SU-DHL-6 (cell line): ENCODE data around the gene TRIM3.

Experiments used
- H2AFZ ChIP-seq: fragments of 200-600 bp; sonication (generic); 2 replicates; pipeline ENCODE4 v1.6.1; 2014; ENCODE audit warnings: low read depth, mild to moderate bottlenecking, moderate library complexity, mixed read lengths, antibody characterized with exemption, low read length; ENCODE audit not compliant: severe bottlenecking
- H3F3A ChIP-seq: fragments of 200-600 bp; shearing (Covaris generic); 2 replicates; pipeline ENCODE4 v1.6.0; 2016; ENCODE audit warnings: antibody characterized with exemption, mild to moderate bottlenecking; ENCODE audit not compliant: insufficient read depth
- H3K27ac ChIP-seq: fragments of 200-600 bp; sonication (generic); 2 replicates; pipeline ENCODE4 v1.5.1; 2016; ENCODE audit warnings: low read depth, mild to moderate bottlenecking, low read length, moderate library complexity, mixed read lengths
- H3K27me3 ChIP-seq: fragments of 200-600 bp; sonication (generic), shearing (Covaris generic); 2 replicates; pipeline ENCODE4 v1.6.0; 2014; ENCODE audit warnings: mild to moderate bottlenecking, low read length
- H3K36me3 ChIP-seq: fragments of 200-600 bp; sonication (generic); 2 replicates; pipeline ENCODE4 v1.6.1; 2014; ENCODE audit warnings: mild to moderate bottlenecking, low read length, mixed read lengths
- H3K4me2 ChIP-seq: fragments of 300-600, 200-600 bp; shearing (Covaris generic), sonication (generic); 2 replicates; pipeline ENCODE4 v1.6.0; 2014; ENCODE audit warnings: low read length, low read depth, mild to moderate bottlenecking; ENCODE audit not compliant: poor library complexity, severe bottlenecking
- H3K4me3 ChIP-seq: fragments of 200-600 bp; sonication (generic); 2 replicates; pipeline ENCODE4 v1.5.1; 2014; ENCODE audit warnings: antibody characterized with exemption, low read length, mild to moderate bottlenecking, mixed read lengths; ENCODE audit not compliant: insufficient read depth, poor library complexity, severe bottlenecking
- H3K79me2 ChIP-seq: fragments of 200-600 bp; sonication (generic); 2 replicates; pipeline ENCODE4 v1.6.1; 2014; ENCODE audit warnings: mild to moderate bottlenecking, low read length, moderate library complexity; ENCODE audit not compliant: insufficient read depth
- H3K9ac ChIP-seq: fragments of 200-600 bp; sonication (generic); 2 replicates; pipeline ENCODE4 v1.7.0; 2014; ENCODE audit warnings: mild to moderate bottlenecking, low read length
- H3K9me2 ChIP-seq: fragments of 200-600 bp; sonication (generic); replicated peaks from 2 replicates; pipeline ENCODE4 v1.6.1; 2014; ENCODE audit warnings: low read length; ENCODE audit not compliant: insufficient read depth
- H3K9me3 ChIP-seq: fragments of 200-600 bp; sonication (generic); 2 replicates; pipeline ENCODE4 v1.6.1; 2014; ENCODE audit warnings: low read length, mixed read lengths; ENCODE audit not compliant: insufficient read depth
- H4K20me1 ChIP-seq: fragments of 200-600 bp; sonication (generic); 2 replicates; pipeline ENCODE4 v1.6.1; 2014; ENCODE audit warnings: low read depth, mild to moderate bottlenecking, antibody characterized with exemption, low read length, moderate library complexity, mixed read lengths
- EZH2phosphoT487 ChIP-seq: fragments of 200-600 bp; sonication (generic), shearing (Covaris generic); conservative IDR thresholded peaks from 2 replicates; pipeline ENCODE4 v1.6.1; 2018; ENCODE audit warnings: mild to moderate bottlenecking, antibody characterized with exemption, low read length, moderate library complexity, mixed read lengths
- TF ChIP-seq, protein P1 (sequence below): fragments of 200-600 bp; sonication (generic); IDR thresholded peaks from one replicate; pipeline ENCODE4 v1.5.1; 2017; ENCODE audit warnings: antibody characterized with exemption, mild to moderate bottlenecking, low read length, moderate library complexity; ENCODE audit not compliant: insufficient read depth, poor library complexity, severe bottlenecking

TRIM3 gene

DNA sequence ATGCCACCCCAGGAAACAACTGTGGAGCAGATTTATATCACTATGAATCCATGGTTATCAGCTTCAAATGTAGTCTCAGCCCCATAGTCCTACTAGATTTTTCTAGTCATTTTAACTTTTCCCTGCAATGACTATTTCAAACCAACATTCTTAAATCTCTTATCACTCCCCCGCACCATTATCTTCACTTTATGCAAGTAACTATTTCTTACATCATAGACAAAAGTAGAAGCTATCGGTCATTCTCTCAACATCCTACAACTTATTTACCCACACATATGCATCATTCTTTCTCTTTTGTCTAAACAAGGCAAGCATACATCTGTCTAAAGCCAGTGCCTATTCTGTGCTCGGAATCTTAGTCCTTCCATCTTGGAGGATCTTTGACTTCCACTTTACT, 11.9 kb upstream of the TRIM3 start:
- Histone ChIP-seq H3K4me2 (no peak overlapping the region), H3F3A (no peaks in the 10 kb centered on the region), H4K20me1 (no peaks in the 10 kb centered on the region; the same call in 1 of the 2 replicates), H3K36me3 (peaks cover 32% of the 10 kb centered on the region), H2AFZ (no peak overlapping the region), H3K9me3 (no peaks in the 10 kb centered on the region), H3K9ac (no peak overlapping the region), H3K27ac (no peak overlapping the region), H3K27me3 (no peaks in the 10 kb centered on the region), H3K79me2 (peaks cover 32% of the 10 kb centered on the region), H3K4me3 (no peak overlapping the region), H3K9me2 (no peaks in the 10 kb centered on the region)
- TF ChIP-seq, protein P1, sequence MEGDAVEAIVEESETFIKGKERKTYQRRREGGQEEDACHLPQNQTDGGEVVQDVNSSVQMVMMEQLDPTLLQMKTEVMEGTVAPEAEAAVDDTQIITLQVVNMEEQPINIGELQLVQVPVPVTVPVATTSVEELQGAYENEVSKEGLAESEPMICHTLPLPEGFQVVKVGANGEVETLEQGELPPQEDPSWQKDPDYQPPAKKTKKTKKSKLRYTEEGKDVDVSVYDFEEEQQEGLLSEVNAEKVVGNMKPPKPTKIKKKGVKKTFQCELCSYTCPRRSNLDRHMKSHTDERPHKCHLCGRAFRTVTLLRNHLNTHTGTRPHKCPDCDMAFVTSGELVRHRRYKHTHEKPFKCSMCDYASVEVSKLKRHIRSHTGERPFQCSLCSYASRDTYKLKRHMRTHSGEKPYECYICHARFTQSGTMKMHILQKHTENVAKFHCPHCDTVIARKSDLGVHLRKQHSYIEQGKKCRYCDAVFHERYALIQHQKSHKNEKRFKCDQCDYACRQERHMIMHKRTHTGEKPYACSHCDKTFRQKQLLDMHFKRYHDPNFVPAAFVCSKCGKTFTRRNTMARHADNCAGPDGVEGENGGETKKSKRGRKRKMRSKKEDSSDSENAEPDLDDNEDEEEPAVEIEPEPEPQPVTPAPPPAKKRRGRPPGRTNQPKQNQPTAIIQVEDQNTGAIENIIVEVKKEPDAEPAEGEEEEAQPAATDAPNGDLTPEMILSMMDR = no peak
- no peak for TF ChIP-seq EZH2phosphoT487

DNA sequence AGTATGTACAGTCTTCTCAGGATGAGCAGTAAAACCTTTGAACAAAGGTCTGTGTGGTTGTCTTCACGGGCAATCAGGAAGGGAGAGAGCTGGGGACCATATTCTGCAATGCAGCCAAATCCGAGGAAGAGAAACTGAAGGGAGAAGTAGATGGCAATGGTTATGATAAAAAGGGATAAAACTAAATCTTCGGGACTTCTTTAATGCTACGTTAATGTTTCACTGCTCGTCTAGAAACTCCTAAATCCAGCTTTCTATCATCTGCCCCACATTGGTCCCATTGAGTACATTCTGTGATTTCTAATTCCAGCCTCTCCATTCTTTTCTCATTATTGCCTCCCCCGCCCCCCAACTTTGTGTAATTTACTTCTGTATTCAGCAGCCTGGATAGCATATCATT, 9.3 kb upstream of the TRIM3 start:
- Histone ChIP-seq H3K4me2 (peak overlapping the region; percentile 63), H3K79me2 (peaks cover 40% of the 10 kb centered on the region), H3F3A (no peaks in the 10 kb centered on the region), H3K36me3 (peaks cover 30% of the 10 kb centered on the region), H3K9me2 (no peaks in the 10 kb centered on the region), H3K9ac (peak overlapping the region; percentile 73; the same call in 1 of the 2 replicates), H3K27me3 (no peaks in the 10 kb centered on the region), H3K27ac (no peak overlapping the region), H2AFZ (no peak overlapping the region), H4K20me1 (no peaks in the 10 kb centered on the region; the same call in 1 of the 2 replicates), H3K9me3 (no peaks in the 10 kb centered on the region), H3K4me3 (no peak overlapping the region)
- TF ChIP-seq, protein P1 = no peak
- no peak for TF ChIP-seq EZH2phosphoT487

DNA sequence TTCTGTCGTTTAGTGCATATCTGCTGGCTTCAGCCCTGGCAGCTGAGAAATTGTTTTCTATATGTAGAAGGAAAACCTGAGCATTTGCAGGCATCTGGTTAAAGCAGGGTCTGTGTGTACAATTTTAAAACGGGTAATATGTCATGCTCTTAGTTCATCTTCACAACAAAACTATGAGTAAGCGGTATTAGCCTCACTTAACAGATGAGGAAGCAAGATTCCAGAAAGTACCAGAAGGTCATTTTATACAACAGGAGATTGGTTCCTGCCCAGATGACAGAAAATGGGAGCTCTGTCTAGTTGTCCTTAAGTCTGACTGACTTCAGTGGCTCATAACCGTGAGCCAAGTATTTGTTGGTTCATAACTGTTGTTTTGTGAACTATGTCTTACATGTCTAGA, 8.7 kb upstream of the TRIM3 start:
- Histone ChIP-seq H3K27ac (no peak overlapping the region), H3K4me3 (peak overlapping the region; percentile 74), H3K27me3 (no peaks in the 10 kb centered on the region), H3K36me3 (peaks cover 30% of the 10 kb centered on the region), H3F3A (no peaks in the 10 kb centered on the region), H3K9me2 (no peaks in the 10 kb centered on the region), H4K20me1 (no peaks in the 10 kb centered on the region; the same call in 1 of the 2 replicates), H3K79me2 (peaks cover 40% of the 10 kb centered on the region), H3K9ac (peak overlapping the region; percentile 73), H3K9me3 (no peaks in the 10 kb centered on the region), H2AFZ (no peak overlapping the region), H3K4me2 (peak overlapping the region; percentile 63)
- TF ChIP-seq EZH2phosphoT487 = no peak
- TF ChIP-seq, protein P1 = no peak
